Ovary (tissue), 3 donors: Measurements from ENCODE around the gene CSF3R.

Experiments used
- EP300 ChIP-seq: sonication (generic); formaldehyde crosslinking; IDR thresholded peaks from one replicate; pipeline ENCODE4 v1.6.1; 2017; ENCODE audit warnings: antibody characterized with exemption
- POLR2A ChIP-seq: fragments of 450-650 bp; IDR thresholded peaks from one replicate; pipeline ENCODE4 v1.6.1; 2017; ENCODE audit warnings: antibody characterized with exemption, mild to moderate bottlenecking, moderate library complexity
- TF ChIP-seq, protein P1 (sequence below), 3 donors: fragments of 450-650 bp in 2 of 3; fragments of 200-600 bp in 1 of 3; IDR thresholded peaks; one replicate each; pipeline versions ENCODE4 v1.5.1 to v1.8.0; 2016 to 2022; ENCODE audit warnings: antibody characterized with exemption in 3 of 3, mild to moderate bottlenecking in 1 of 3
- donor health status: DM: no; HTN: no; CAD: no.

DNA sequence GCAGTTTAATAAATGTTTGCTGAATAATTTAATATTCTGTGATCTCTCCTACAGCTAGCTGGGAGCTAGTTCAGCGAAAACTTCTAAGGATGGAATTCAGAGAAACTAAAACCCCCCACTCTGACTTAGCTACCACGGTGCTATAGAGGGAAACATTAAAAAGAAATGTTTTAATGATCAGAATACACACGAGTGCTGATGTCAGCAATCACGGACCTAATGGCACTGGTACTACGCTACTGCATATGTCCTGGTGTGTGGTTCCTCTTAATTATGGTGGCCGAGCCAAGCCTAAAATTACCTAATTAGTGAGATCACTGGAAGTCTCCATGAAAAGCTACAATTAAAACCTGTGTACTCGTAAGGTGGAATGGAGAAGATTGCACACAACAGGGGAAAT lies 61.1 kb downstream of the CSF3R start:
- no peak for TF ChIP-seq EP300
- TF ChIP-seq, protein P1, sequence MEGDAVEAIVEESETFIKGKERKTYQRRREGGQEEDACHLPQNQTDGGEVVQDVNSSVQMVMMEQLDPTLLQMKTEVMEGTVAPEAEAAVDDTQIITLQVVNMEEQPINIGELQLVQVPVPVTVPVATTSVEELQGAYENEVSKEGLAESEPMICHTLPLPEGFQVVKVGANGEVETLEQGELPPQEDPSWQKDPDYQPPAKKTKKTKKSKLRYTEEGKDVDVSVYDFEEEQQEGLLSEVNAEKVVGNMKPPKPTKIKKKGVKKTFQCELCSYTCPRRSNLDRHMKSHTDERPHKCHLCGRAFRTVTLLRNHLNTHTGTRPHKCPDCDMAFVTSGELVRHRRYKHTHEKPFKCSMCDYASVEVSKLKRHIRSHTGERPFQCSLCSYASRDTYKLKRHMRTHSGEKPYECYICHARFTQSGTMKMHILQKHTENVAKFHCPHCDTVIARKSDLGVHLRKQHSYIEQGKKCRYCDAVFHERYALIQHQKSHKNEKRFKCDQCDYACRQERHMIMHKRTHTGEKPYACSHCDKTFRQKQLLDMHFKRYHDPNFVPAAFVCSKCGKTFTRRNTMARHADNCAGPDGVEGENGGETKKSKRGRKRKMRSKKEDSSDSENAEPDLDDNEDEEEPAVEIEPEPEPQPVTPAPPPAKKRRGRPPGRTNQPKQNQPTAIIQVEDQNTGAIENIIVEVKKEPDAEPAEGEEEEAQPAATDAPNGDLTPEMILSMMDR (IDR thresholded peaks at IDR 0.05) = no peak
- TF ChIP-seq POLR2A = no peak
